GM18909 (cell line): ENCODE measurements around the gene SLC38A9.
"Not testable (repeated sequence)": the region's sequence is repeated elsewhere in the genome, so short reads cannot be mapped to it uniquely, and the experiment has no call there.

Experiments used
- ATAC-seq: cut with Tn5 transposase; IDR thresholded peaks from one replicate; pipeline ENCODE4 v1.9.1; 2021; ENCODE audit warnings: mild to moderate bottlenecking; ENCODE audit not compliant: unreplicated experiment, poor library complexity

Gene SLC38A9

DNA sequence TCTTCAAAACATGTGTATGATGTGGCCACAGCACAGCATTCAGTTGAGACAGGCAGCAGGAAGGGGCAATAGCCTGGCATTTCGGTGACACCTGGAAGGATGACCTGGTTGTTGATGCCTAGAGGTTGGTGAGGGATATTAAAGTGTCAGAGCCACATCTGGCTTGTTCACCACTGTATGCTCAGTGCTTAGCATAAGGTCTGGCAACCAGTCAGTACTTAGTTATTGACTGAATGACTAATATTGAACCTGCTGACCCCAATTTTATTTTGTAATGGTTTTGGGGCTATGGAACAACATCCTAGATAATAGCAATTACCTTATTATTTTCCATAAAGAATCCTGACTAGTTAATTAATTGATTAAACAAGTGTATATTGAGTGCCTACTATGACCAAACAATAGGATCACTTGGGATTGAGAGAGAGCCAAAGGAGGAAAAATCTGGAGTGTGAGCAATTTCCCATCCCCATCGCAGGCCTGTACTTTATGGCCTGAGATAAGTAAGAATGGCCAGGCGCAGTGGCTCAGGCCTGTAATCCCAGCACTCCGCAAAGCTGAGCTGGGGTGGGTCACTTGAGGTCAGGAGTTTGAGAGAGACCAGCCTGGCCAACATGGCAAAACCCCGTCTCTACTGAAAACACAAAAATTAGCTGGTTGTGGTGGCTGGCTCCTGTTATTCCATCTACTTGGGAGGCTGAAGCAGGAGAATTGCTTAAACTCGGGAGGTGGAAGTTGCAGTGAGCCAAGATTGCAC lies 91.9 kb downstream of the SLC38A9 start:
- no peak for ATAC-seq

DNA sequence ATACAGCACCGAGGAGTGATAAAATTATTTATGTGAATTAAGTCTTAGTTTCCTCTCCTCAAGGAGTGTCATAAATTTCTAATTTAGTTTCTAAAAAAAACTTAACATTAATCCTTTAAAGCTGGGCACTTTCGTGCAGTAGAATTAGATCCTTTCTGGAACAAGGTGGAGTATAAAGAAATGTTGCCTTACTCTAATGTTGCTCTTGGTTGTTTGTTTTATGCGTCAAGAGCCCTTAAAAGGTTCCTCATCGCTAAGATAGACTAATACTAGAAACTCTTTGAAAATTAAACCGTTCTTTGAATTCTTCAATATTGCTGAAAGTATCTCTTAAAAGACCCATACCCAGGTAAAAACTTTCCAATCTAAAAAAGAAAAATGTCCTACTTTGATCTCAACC lies 93.8 kb downstream of the SLC38A9 start:
- no peak for ATAC-seq

DNA sequence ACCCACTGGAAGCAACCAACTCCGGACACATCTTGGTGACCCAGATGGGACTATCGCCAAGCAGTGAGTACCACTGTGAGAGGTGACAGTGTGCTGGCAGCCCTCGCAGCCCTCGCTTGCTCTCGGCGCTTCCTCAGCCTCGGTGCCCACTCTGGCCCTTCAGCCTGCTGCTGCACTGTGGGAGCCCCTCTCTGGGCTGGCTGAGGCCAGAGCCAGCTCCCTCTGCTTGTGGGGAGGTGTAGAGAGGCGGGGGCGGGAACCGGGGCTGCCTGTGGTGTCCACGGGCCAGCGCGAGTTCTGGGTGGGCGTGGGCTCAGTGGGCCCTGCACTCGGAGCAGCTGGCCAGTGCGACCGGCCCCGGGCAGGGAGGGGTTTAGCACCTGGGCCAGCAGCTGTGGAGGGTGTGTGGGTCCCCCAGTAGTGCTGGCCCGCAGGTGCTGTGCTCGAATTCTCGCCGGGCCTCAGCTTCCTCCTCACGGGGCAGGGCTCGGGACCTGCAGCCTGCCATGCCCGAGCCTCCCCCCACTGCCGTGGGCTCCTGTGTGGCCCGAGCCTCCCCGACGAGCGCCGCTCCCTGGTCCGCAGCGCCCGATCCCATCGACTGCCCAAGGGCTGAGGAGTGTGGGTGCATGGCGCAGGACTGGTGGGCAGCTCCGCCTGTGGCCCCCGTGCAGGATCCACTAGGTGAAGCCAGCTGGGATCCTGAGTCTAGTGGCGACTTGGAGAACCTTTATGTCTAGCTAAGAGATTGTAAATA lies 98.8 kb downstream of the SLC38A9 start:
- ATAC-seq, result no peak

DNA sequence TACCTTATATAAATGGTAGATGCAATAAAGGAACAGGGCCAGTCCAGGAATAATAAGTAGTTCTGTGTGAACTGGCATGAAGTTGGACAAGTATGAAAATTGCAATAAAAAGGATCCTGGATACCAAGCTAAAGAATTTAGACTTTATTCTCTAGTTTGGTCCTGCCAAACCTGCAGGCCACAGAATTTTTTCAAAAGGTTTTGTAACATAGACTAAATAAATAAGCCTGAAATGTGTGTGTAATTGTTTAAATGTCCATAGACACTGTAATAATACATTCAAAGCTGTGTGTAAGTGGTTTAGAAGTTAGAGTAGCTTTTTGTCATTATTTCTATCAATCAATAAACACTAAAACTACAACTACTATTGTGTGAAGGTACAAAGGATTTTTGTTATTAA lies 101.6 kb downstream of the SLC38A9 start:
- ATAC-seq, result no peak

DNA sequence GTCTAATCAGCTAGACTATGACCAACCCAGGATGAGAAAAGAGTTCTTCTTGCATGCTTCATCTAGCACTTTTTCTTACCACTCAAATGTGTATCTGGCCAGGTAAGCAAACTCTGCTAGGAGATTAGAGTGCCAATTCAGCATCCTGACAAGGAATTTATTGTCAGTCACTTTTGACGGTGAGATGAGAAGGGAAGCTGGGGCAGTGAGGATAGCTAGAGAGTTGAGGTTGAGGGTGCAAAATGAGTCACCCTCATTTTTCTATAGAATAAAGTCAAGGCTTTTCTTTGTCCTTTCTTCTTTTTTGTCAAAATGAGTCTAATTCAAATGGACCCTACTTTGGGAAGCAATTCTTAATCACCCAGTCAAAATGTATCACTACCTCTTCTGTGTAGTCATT lies 102.7 kb downstream of the SLC38A9 start:
- ATAC-seq, result no peak

DNA sequence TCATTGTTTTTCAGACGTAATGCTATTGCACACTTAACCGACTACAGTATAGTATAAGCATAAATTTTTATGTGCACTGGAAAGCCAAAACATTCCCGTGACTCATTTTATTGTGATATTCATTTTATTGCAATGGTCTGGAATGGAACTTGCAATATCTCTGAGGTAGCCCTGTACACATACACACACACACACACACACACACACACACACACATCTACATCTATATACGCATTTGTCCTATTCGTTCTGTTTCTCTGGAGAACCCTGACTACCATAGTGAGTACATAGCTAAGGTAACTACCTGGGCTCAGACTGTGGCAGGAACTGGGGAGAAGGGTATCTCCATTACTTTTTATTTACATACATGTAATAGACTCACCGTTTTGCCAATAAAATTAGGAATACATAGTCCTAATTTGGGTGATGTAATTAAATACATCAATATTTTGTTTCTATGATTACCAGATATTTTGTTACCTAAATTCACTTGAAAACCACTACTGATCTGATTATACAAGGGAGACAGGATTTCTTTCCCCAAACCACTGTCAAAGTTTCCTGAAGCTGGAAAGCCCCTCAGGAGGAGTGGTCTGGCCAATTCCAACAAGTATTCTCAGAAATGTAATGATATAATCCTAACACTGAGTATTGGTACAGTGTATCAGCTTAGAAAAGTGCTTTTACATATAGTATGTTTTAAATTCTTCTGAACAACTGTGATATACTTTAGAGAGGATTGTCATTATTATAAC lies 103.4 kb downstream of the SLC38A9 start:
- no peak for ATAC-seq

DNA sequence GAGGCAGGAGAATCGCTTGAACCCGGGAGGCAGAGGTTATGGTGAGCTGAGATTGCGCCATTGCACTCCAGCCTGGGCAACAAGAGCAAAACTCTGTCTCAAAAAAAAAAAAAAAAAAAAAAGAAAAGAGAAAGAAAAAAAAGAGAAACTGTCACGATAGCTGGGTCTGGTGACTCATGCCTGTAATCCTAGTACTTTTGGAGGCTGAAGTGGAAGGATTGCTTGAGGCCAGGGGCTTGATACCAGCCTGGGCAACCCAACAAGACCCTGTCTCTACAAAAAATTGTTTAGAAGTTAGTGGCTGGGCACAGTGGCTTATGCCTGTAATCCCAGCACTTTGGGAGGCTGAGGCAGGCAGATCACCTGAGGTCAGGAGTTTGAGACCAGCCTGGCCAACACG lies 104.8 kb downstream of the SLC38A9 start:
- ATAC-seq, result not testable (repeated sequence)

DNA sequence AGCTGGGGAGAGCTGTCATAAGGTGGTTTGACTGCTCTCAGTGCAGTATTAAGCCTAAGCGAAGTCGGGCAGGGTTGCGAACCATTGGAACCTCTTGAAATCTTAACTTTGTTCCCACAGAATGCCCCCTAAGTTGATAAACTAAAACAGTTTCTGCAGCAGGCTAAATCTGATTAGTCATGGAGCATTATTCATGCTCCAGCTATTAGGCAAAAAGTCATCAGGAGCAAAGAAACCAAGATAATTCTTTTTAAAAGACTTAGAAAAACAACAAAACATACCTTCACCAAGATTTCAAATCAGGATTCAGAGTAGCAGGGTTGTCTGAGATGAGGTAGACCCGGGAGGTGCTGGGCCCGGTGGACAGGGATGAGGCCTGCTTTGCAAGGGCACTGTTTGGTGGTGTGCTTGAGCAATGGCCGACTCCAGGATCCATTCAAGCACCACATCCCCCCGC lies 107.5 kb downstream of the SLC38A9 start:
- no peak for ATAC-seq

DNA sequence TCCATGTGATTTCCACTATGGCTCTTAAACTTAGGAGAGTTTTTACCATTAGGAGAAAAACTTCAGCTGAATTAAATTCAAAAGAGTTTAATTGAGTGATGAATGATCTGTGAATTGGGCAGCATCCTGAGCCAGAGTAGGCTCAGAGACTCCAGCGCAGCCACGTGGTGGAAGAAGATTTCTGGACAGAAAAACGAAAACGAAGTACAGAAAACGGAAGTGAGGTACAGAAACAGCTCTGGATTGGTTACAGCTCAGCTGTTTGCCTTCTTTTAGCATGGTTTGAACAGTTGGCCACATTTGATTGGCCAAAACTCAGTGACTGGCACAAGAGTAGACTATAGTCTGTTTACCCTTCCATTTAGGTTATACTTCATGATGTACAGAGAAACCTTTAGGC lies 108.2 kb downstream of the SLC38A9 start:
- ATAC-seq, result no peak

DNA sequence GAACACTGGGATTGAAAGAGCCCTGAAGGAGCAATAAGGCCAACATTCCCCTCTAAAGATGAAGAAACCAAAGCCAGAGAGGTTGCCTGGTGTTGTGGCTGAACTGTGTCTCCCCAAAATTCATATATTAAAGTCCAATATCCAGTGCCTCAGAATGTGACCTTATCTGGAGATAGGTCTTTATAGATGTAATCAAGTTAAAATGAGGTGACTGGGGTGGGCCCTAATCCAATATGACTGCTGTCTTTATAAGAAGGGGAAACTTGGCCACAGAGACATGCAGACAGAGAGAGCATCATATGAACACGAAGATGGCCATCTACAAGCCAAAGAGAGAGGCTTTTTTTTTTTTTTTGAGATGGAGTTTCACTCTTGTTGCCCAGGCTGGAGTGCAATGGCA lies 110.5 kb downstream of the SLC38A9 start:
- no peak for ATAC-seq

DNA sequence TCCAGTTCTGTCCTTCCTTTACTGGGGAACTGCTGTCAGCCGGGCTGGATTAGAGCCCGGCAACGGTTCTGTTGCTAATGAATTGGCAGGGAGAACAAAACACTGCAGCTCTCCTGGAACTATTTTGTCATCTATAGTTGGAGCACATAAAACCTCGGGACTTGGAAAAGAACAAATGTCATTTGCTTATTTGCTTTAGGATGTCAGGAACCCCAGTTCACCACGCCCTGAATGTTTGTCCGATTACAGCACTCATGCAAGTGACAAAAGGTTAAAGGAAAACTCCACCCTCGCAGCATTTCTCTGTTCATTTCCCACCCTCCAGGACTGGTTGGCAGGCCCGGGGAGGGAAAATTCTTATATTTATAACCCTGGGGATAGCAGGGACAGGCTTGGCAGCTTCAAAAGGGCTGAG lies 110.9 kb downstream of the SLC38A9 start:
- ATAC-seq, result no peak

DNA sequence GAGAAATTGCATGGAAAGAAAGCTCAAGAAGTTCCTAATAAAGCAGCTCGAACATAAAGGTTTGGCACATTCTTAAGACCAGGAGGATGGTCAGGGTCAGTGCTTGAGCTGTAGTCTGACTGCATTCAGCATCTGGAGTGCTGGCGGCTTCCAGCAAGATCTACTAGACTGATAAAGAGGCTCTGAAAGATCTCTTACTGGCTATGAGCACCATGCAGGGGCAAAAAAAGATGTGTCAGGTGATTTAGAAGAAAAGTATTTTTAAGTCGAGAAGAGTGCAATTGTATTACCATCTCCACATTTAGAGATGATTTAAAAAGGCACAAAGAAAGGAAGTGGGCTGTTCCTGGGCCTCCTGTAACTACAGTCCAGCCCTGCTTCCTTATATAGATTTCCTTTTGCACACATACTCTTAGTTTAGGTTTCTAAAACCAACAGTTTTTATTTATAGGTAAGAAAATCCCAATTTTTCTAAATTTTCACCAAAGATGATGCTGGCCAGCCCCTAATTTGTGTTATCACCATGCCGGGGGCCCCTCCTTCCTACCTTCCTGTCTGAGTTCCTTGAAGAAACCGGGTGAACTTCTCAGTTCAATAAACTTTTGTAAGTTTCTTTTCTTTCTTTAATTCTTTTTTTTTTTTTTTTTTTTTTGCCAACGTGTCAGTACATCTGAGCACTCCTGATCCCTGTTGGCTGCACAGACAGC lies 111.5 kb downstream of the SLC38A9 start:
- no peak for ATAC-seq

DNA sequence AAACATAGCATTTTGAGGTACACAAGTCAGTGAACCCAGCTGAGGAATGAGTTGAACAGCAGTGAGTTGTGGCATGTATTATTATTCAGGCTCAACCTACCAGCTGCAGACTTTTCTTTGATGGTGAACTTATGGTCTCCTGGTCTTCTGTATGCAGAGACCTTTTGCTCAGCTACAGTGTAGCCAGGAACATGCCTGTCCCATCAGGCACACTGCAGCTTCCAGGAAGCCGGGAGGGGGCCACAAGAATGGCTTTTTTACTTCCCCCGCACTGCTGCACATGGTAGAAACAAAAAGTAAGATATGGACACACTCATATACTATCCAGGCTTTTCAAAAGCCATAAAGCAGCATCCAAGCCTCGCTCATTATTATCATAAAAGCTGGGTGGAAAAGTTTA lies 112.0 kb downstream of the SLC38A9 start:
- no peak for ATAC-seq

DNA sequence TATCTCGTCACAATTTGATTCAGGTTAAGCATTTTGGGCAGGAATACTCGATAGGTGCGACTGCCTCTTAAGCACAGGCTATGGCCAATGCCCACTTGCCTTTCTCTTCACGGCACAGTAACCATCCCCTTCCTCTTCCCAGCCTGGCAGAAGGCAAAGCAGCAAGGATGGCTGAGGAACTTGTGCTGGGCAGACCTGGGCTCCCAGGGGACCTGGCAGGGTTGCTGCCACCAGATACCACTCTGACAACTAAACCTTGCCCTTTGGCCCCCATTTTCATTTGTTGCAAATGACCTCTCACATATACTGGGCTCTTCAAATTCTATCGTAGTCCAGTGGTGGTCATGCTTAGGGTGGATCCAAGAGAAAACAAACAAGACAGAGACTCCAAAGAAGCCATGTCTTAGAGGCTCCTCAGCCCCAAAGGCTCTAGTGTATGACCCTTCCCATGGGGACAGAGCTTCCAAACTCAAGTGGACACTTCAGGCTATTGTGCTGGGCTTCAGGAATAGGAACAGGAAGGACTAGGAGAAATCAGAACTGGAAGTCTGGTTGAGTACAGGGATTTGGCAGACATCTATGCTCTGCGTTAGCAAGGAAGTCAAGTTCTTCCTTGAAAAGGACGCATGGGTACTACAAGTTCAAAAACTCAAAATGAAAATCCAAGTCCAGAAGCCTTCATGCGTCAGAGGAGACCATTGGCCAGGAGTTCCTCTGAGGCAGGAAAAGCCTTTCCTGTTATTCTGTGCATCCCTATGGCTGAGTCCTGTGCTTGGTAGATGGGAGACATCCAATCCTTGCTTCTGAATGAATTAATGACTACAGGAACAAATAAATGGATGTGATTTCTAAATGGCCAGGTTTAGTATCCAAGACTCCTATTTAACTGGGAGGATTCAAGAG lies 112.7 kb downstream of the SLC38A9 start:
- ATAC-seq, result no peak

DNA sequence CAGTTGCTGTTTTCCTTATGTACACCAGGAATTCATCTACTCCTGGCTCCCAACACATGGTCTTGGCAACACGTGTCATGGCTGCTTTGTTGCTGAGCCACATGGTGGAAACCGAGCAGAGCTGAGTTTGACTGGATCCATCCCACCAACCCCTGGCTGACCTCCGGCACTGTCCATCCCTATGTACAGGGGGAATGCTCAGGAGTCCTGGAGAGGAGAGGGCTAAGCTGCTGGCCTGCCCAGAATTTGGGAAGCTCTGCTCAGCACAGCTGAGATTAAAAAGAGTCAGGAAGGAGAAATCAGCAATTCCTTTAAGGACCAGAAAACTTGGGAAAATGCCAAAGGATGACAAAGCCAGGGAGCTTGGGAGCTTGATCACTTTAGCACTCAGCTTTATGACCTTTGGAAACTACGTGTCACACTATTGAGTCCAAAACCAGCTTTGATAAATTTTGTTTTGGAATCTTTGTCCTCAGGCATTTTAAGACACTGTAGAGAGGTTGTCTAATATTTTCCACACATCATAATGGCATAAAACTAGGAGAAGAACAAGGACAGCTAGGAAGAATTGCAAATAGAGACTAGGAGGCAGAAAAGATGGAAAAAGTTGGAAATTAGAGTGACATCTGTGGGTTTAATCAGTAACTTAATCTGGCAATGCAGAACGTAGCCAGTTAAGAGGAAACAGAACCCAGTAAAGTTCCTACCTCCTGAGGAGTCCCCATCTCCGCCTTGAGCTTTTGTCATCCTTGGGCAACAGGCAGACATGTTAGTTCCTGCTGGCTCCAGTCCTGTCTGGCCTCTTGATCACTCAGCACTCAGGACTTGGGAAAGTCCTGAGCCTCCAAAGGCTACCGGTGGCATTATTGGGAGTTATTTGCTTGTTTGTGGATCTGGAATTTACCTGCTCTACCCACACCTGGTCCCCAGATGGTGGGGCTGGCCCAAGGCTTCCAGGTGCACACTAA lies 114.8 kb downstream of the SLC38A9 start:
- ATAC-seq, result no peak

DNA sequence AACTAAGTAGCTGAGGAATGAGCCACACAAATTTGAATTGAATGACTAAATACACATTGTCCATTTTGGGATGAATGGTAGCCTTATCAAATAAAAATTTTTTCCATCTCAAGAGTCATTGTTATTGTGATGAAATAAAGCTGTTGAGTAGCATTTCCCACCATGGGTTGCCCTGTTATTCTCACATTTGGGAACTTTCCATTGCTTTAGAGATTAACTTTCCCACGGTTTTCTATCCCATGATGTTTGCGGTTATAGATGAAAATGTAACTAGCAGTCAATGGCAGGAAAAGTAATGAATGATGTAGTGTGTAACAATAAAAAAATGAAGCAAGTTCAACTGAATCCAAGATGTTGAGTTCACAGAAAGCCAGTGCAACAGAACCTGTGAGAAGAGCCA lies 117.5 kb downstream of the SLC38A9 start:
- ATAC-seq, result no peak

DNA sequence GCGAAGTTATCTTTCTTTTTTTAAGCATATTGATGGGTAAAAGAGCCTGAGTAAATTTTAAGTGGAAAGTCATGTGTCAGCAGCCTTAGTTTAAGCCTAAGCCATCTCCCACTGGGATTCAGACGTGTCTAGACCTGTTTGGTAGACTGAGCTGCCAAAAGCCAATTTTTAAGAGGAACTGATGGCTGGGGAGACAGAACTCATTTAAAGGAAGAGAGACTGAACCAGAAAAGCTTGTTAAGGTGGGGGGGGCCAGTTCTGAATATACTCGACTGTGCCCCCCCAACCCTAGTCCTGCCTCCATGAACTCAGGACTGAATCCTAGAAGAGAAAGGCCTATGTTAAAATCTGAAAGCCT lies 119.0 kb downstream of the SLC38A9 start:
- no peak for ATAC-seq

DNA sequence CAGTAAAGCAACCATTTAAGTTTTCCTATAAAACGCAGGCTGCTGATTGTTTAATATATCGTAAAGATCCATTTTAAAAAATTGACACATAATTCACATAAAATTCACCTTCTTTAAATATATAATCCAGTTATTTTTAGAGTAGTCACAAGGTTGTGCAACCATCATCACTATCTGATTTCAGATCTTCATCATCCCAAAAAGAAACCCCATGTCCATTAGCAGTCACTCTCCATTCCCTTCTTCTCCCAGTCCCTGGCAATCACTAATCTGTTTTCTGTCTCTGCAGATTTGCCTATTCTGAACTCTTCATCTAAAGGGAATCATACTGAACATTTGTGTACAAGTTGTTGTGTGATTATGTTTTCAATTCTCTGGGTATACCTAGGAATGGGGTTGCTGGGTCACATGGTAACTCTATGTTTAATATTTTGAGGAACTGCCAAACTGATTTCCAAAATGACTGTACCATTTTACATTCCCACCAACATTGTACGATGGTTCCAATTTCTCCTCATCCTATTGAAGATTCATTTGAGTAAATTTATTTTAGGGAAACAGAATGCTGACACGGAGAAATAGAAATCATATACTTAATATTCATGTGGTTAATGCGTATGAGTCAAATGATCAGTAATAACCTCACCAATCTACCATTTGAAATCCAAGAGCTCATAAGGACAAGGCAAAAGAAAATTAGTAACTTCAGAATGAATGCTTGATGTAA lies 119.6 kb downstream of the SLC38A9 start:
- ATAC-seq, result no peak
